ENCODE measurements around the gene PID1. TPM values are rescaled to one million over a fixed set of nuclear protein-coding genes. Genes with fewer than 3 reads are reported as not detected.
"Not testable (repeated sequence)": the region's sequence is repeated elsewhere in the genome, so short reads cannot be mapped to it uniquely, and the experiment has no call there.

PID1 gene
- total RNA-seq, 4 donors from 2014 or later, result 9.5 to 28.5 (median 21.2) TPM

GRCh38 chr2:229191413-229191812 lies 79.7 kb downstream of the PID1 start:
- intact Hi-C loops (cut with DNase I; ENCODE audit: low total_unique reads), result no loop called here
- no peak overlapping the region for H3K4me3 ChIP-seq (ENCODE audit: low read depth, poor library complexity, severe bottlenecking)
- 84 to 92% methylated on average over 1 of the region's 1 CpG for WGBS, 2 donors
- no peak for DNase-seq (ENCODE audit: low spot score in 2 of 2)
- no peak for TF ChIP-seq CTCF (IDR thresholded peaks at IDR 0.05)
- TF ChIP-seq POLR2A (IDR thresholded peaks at IDR 0.05), result no peak

GRCh38 chr2:229187123-229187522 lies 84.0 kb downstream of the PID1 start:
- intact Hi-C loops (cut with DNase I; ENCODE audit: low total_unique reads), result loop anchor here (2.0 kb wide), 1 partner anchor 48 kb away; no protein-coding TSS in a partner anchor
- not testable (repeated sequence) for DNase-seq (ENCODE audit: low spot score in 2 of 2); H3K4me3 ChIP-seq (ENCODE audit: low read depth, poor library complexity, severe bottlenecking)
- WGBS, 2 donors, result 68 to 85% methylated on average over 4 of the region's 4 CpGs

- intact Hi-C loops (cut with DNase I; ENCODE audit: low total_unique reads), result no loop called here
- H3K4me3 ChIP-seq (ENCODE audit: low read depth, poor library complexity, severe bottlenecking), result no peak overlapping the region
- no peak for TF ChIP-seq CTCF (IDR thresholded peaks at IDR 0.05)
- TF ChIP-seq POLR2A (IDR thresholded peaks at IDR 0.05), result no peak
- no peak for DNase-seq (ENCODE audit: low spot score in 2 of 2)
These were observed 89.4 kb downstream of the PID1 start for GRCh38 chr2:229181641-229182040.

GRCh38 chr2:229180658-229181057 lies 90.4 kb downstream of the PID1 start:
- H3K4me3 ChIP-seq (ENCODE audit: low read depth, poor library complexity, severe bottlenecking), result no peak overlapping the region
- intact Hi-C loops (cut with DNase I; ENCODE audit: low total_unique reads), result no loop called here
- WGBS, 2 donors, result 96 to 97% methylated on average over 26 of the region's 26 CpGs
- no peak for DNase-seq (ENCODE audit: low spot score in 2 of 2)
- TF ChIP-seq POLR2A (IDR thresholded peaks at IDR 0.05), result no peak
- TF ChIP-seq CTCF (IDR thresholded peaks at IDR 0.05), result no peak

- DNase-seq (ENCODE audit: low spot score in 2 of 2), result no peak
- intact Hi-C loops (cut with DNase I; ENCODE audit: low total_unique reads), result no loop called here
- 48 to 65% methylated on average over 4 of the region's 4 CpGs for WGBS, 2 donors
- TF ChIP-seq CTCF (IDR thresholded peaks at IDR 0.05), result no peak
- no peak for TF ChIP-seq POLR2A (IDR thresholded peaks at IDR 0.05)
- no peak overlapping the region for H3K4me3 ChIP-seq (ENCODE audit: low read depth, poor library complexity, severe bottlenecking)
These were observed 91.5 kb downstream of the PID1 start for GRCh38 chr2:229179628-229180027.

GRCh38 chr2:229178706-229179105 lies 92.4 kb downstream of the PID1 start:
- DNase-seq (ENCODE audit: low spot score in 2 of 2), result no peak
- H3K4me3 ChIP-seq (ENCODE audit: low read depth, poor library complexity, severe bottlenecking), result no peak overlapping the region
- WGBS, 2 donors, result 58 to 77% methylated on average over 5 of the region's 5 CpGs
- TF ChIP-seq POLR2A (IDR thresholded peaks at IDR 0.05), result no peak
- no peak for TF ChIP-seq CTCF (IDR thresholded peaks at IDR 0.05)
- intact Hi-C loops (cut with DNase I; ENCODE audit: low total_unique reads), result no loop called here

Measured in lower leg skin (tissue), 4 donors.